GM23248 (cell line): ENCODE measurements around the gene GALE.

Source experiments
- EZH2 ChIP-seq: fragments of 200-600 bp; sonication (generic); IDR thresholded peaks from 2 replicates; pipeline ENCODE4 v1.6.1; 2018; ENCODE audit warnings: antibody characterized with exemption, mild to moderate bottlenecking; ENCODE audit not compliant: insufficient read depth, poor library complexity, severe bottlenecking
- EZH2phosphoT487 ChIP-seq: fragments of 200-600 bp; sonication (generic); IDR thresholded peaks from 2 replicates; pipeline ENCODE4 v1.6.1; 2018; ENCODE audit warnings: antibody characterized with exemption, moderate library complexity, mild to moderate bottlenecking, low read depth; ENCODE audit not compliant: insufficient read depth

DNA sequence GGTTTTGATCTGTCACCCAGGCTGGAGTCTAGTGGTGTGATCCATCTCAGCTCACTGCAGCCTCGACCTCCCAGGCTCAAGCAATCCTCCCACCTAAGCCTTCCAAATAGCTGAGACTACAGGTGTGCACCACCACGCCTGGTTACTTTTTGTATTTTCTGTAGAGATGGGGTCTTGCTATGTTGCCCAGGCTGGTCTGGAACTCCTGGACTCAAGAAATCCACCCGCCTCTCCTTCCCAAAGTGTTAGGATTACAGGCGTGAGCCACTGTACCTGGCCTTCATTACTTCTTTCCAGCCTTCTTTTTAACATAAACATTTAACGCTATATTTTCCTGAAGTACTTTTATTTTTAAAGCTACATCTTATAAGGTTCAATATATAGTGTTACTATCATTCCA is 43.1 kb upstream of the GALE start:
- no peak for TF ChIP-seq EZH2
- TF ChIP-seq EZH2phosphoT487, result no peak
